GM23338 (cell line): ENCODE results near the gene HMCN2. TPM values are rescaled to one million over a fixed set of nuclear protein-coding genes. Genes with fewer than 3 reads are reported as not detected.

Source experiments
- ATAC-seq: fragments of 200-7000 bp; cut with Tn5 transposase; 3 replicates; pipeline ENCODE4 v1.9.1; 2020
- DNase-seq: peaks from one replicate; pipeline ENCODE4 v3.0.0-alpha.2; 2015; ENCODE audit warnings: low spot score
- H2AFZ ChIP-seq: fragments of 200-600 bp; sonication (generic); 2 replicates; pipeline ENCODE4 v1.8.0; 2016; ENCODE audit warnings: antibody characterized with exemption, mild to moderate bottlenecking, moderate library complexity
- H3F3A ChIP-seq: fragments of 200-600 bp; sonication (generic); replicated peaks from 2 replicates; pipeline ENCODE4 v1.8.0; 2017; ENCODE audit warnings: antibody characterized with exemption, mixed run types, low read depth
- H3K27ac ChIP-seq: fragments of 200-600 bp; sonication (generic); 2 replicates; pipeline ENCODE4 v1.6.1; 2016; ENCODE audit warnings: low read depth
- H3K27me3 ChIP-seq: fragments of 200-600 bp; sonication (generic); 2 replicates; pipeline ENCODE4 v1.8.0; 2016; ENCODE audit warnings: mild to moderate bottlenecking, mixed run types, moderate library complexity; ENCODE audit not compliant: insufficient read depth
- H3K36me3 ChIP-seq: fragments of 200-600 bp; sonication (generic); 2 replicates; pipeline ENCODE4 v1.8.0; 2016; ENCODE audit warnings: mild to moderate bottlenecking; ENCODE audit not compliant: insufficient read depth
- H3K4me1 ChIP-seq: fragments of 200-600 bp; sonication (generic); 2 replicates; pipeline ENCODE4 v1.8.0; 2016; ENCODE audit warnings: mild to moderate bottlenecking, moderate library complexity; ENCODE audit not compliant: insufficient read depth
- H3K4me2 ChIP-seq: fragments of 200-600 bp; sonication (generic); 2 replicates; pipeline ENCODE4 v1.7.1; 2017; ENCODE audit warnings: mixed run types
- H3K4me3 ChIP-seq: fragments of 200-600 bp; sonication (generic); 2 replicates; pipeline ENCODE4 v1.6.1; 2016; ENCODE audit warnings: mixed run types
- H3K79me2 ChIP-seq: fragments of 200-600 bp; sonication (generic); replicated peaks from 2 replicates; pipeline ENCODE4 v1.8.0; 2017; ENCODE audit warnings: mild to moderate bottlenecking; ENCODE audit not compliant: insufficient read depth
- H3K9me2 ChIP-seq: fragments of 200-600 bp; sonication (generic); 2 replicates; pipeline ENCODE4 v1.8.0; 2017; ENCODE audit not compliant: insufficient read depth
- H4K20me1 ChIP-seq: fragments of 200-600 bp; sonication (generic); replicated peaks from 2 replicates; pipeline ENCODE4 v1.8.0; 2017; ENCODE audit warnings: mild to moderate bottlenecking; ENCODE audit not compliant: insufficient read depth
- H3K27ac Mint-ChIP-seq: 2 replicates; pipeline ENCODE4 v1.8.0; 2020; ENCODE audit warnings: inconsistent platforms, mild to moderate bottlenecking, moderate library complexity, mixed read lengths
- H3K27me3 Mint-ChIP-seq: 3 replicates; pipeline ENCODE4 v1.8.0; 2022; ENCODE audit warnings: low read depth, mild to moderate bottlenecking, moderate library complexity, mixed read lengths, inconsistent platforms; ENCODE audit not compliant: insufficient read depth, poor library complexity
- H3K36me3 Mint-ChIP-seq: 3 replicates; pipeline ENCODE4 v1.8.0; 2021; ENCODE audit warnings: low read depth, mild to moderate bottlenecking, inconsistent platforms, moderate library complexity, mixed read lengths
- H3K4me1 Mint-ChIP-seq: 3 replicates; pipeline ENCODE4 v1.8.0; 2020; ENCODE audit warnings: mild to moderate bottlenecking, inconsistent platforms, mixed read lengths
- H3K4me3 Mint-ChIP-seq: 3 replicates; pipeline ENCODE4 v1.8.0; 2021; ENCODE audit warnings: moderate library complexity, mild to moderate bottlenecking, inconsistent platforms, mixed read lengths
- H3K9me3 Mint-ChIP-seq: 3 replicates; pipeline ENCODE4 v1.8.0; 2020; ENCODE audit warnings: moderate library complexity, mild to moderate bottlenecking, inconsistent platforms, mixed read lengths
- CREB1 ChIP-seq: fragments of 250-450 bp; sonication (Bioruptor Pico); IDR thresholded peaks from 2 replicates; pipeline ENCODE4 v1.5.0; 2020; ENCODE audit warnings: low read depth, mild to moderate bottlenecking, moderate library complexity
- CTCF ChIP-seq, 2 experiments: fragments of 200-600 bp in 1 of 2; sonication (generic) in 1 of 2; conservative IDR thresholded peaks; 2 replicates each; pipeline versions ENCODE4 v1.5.1 to v1.6.1; 2016 to 2017; ENCODE audit warnings: antibody characterized with exemption in 2 of 2, low read depth in 2 of 2, mild to moderate bottlenecking in 2 of 2, moderate library complexity in 1 of 2
- ETS1 ChIP-seq: IDR thresholded peaks from 2 replicates; pipeline ENCODE4 v1.6.1; 2016; ENCODE audit warnings: antibody characterized with exemption
- EZH2 ChIP-seq: fragments of 200-600 bp; sonication (generic); IDR thresholded peaks from one replicate; pipeline ENCODE4 v1.8.0; 2017; ENCODE audit warnings: antibody characterized with exemption, mild to moderate bottlenecking, low read depth; ENCODE audit not compliant: unreplicated experiment
- EZH2phosphoT487 ChIP-seq: fragments of 200-600 bp; sonication (generic); IDR thresholded peaks from one replicate; pipeline ENCODE4 v1.8.1; 2018; ENCODE audit warnings: antibody characterized with exemption; ENCODE audit not compliant: unreplicated experiment
- JUNB ChIP-seq: IDR thresholded peaks from one replicate; pipeline ENCODE4 v1.6.1; 2016; ENCODE audit warnings: antibody characterized with exemption; ENCODE audit not compliant: unreplicated experiment
- NANOG ChIP-seq: IDR thresholded peaks from 2 replicates; pipeline ENCODE4 v1.6.1; 2016; ENCODE audit warnings: antibody characterized with exemption, borderline replicate concordance
- POLR2AphosphoS5 ChIP-seq: IDR thresholded peaks from 2 replicates; pipeline ENCODE4 v1.6.1; 2016; ENCODE audit warnings: antibody characterized with exemption, low read depth
- REST ChIP-seq: IDR thresholded peaks from one replicate; pipeline ENCODE4 v1.6.1; 2018; ENCODE audit warnings: antibody characterized with exemption; ENCODE audit not compliant: unreplicated experiment
- STAT1 ChIP-seq: IDR thresholded peaks from one replicate; pipeline ENCODE4 v1.6.1; 2016; ENCODE audit warnings: antibody characterized with exemption; ENCODE audit not compliant: unreplicated experiment
- ZNF114 ChIP-seq: fragments of 250-450 bp; sonication (Bioruptor Pico); IDR thresholded peaks from 2 replicates; pipeline ENCODE4 v1.5.0; 2020; ENCODE audit warnings: mild to moderate bottlenecking, moderate library complexity
- ZNF331 ChIP-seq: fragments of 250-450 bp; sonication (Bioruptor Pico); IDR thresholded peaks from 2 replicates; pipeline ENCODE4 v1.5.0; 2020; ENCODE audit warnings: low read depth, mild to moderate bottlenecking, moderate library complexity
- polyA plus RNA-seq: library from polyadenylated mRNA; unstranded; fragments of >200 nt; fragmentation: Nextera tagmentation; extraction: Ambion mirVana; gene quantifications from 2 replicates; pipeline ENCODE4 v1.2.1, GENCODE V29; 2016
- total RNA-seq: library from RNA; depleted of rRNA; stranded (reverse); fragments of >200 nt; shearing (Covaris generic); gene quantifications from 2 replicates; pipeline ENCODE4 v1.2.3, GENCODE V29; 2014

The HMCN2 gene
- total and polyA plus RNA-seq, 2 experiments from 2014 or later, result 1.3 to 4.7 TPM

- TF ChIP-seq REST (no peak), CTCF (conservative IDR thresholded peaks at IDR 0.05; ENCODE audit: low read depth in 2 of 2) (no peak), ZNF331 (CRISPR knock-in tag) (no peak), STAT1 (no peak), JUNB (no peak), ZNF114 (CRISPR knock-in tag) (no peak), EZH2phosphoT487 (no peak), POLR2AphosphoS5 (no peak), EZH2 (no peak), CREB1 (CRISPR knock-in tag) (no peak)
Measured at GRCh38 chr9:130217838-130218237, 47.7 kb upstream of the HMCN2 start (continued).

- Mint-ChIP-seq H3K27me3 (peaks cover 12% of the 10 kb centered on the region), H3K27ac (no peak overlapping the region), H3K9me3 (no peaks in the 10 kb centered on the region), H3K4me1 (peaks cover 16% of the 10 kb centered on the region), H3K36me3 (peaks cover 4% of the 10 kb centered on the region; the same call in 2 of the 3 replicates), H3K4me3 (no peak overlapping the region)
- H4K20me1 ChIP-seq, result peaks cover 4% of the 10 kb centered on the region; the same call in 1 of the 2 replicates
- no peaks in the 10 kb centered on the region for H3K27me3 ChIP-seq
- DNase-seq (no peak), ATAC-seq (peak; percentile 9)
- H3K4me2 ChIP-seq, result no peak overlapping the region
- no peak overlapping the region for H3K4me3 ChIP-seq
- H3K9me2 ChIP-seq, result no peaks in the 10 kb centered on the region
- no peaks in the 10 kb centered on the region; the same call in 1 of the 2 replicates for H3K4me1 ChIP-seq
- peak overlapping the region; percentile 69; the same call in 1 of the 2 replicates for H3K27ac ChIP-seq
- no peaks in the 10 kb centered on the region; the same call in 1 of the 2 replicates for H3K36me3 ChIP-seq
- H3F3A ChIP-seq, result no peaks in the 10 kb centered on the region; the same call in 1 of the 2 replicates
- H2AFZ ChIP-seq, result no peak overlapping the region
- H3K79me2 ChIP-seq, result no peaks in the 10 kb centered on the region
- TF ChIP-seq POLR2AphosphoS5, result no peak
- TF ChIP-seq ZNF331 (CRISPR knock-in tag), result no peak
- no peak for TF ChIP-seq EZH2phosphoT487
- TF ChIP-seq CTCF (conservative IDR thresholded peaks at IDR 0.05; ENCODE audit: low read depth in 2 of 2), result no peak
- TF ChIP-seq ETS1, result no peak
- no peak for TF ChIP-seq NANOG
- TF ChIP-seq CREB1 (CRISPR knock-in tag), result no peak
- no peak for TF ChIP-seq REST
Measured at GRCh38 chr9:130219661-130220096, 45.9 kb upstream of the HMCN2 start.
